ENCODE results near the gene BSCL2.
"Not testable (repeated sequence)": the region's sequence is repeated elsewhere in the genome, so short reads cannot be mapped to it uniquely, and the experiment has no call there.

The BSCL2 gene

GRCh38 chr11:62707277-62707861, at the start of gene BSCL2, which contains the start of gene GNG3:
Gene BSCL2 (minus strand): TSS chr11:62707424. CDS start chr11:62707195, 229 bp downstream.
Gene GNG3 (plus strand): TSS chr11:62707676. CDS start chr11:62708296, 620 bp downstream.
- DNase-seq, result no peak

DNA sequence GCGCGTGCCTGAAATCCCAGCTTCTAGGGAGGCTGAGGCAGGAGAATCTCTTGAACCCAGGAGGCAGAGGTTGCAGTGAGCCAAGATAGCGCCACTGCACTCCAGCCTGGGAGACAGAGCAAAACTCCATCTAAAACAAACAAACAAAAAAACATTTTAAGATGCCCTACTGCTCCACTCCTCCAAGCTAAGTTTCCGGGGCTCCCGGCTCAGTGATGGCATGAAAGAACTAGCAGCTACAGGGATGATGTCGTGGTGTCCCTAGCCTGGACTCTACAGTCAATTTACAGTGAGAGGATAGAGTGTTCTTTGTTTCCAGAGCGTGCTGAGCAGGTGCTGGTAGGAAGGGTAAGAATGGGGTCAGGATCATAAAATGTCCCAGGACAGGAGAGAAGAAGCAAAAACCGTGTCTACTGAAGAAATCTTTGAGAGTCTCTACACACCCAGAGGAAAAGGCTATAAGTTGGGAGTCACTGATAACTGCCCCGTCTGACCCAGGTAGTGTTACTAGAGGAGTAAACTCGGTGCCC, 47.9 kb upstream of the BSCL2 start:
- DNase-seq, result no peak

DNA sequence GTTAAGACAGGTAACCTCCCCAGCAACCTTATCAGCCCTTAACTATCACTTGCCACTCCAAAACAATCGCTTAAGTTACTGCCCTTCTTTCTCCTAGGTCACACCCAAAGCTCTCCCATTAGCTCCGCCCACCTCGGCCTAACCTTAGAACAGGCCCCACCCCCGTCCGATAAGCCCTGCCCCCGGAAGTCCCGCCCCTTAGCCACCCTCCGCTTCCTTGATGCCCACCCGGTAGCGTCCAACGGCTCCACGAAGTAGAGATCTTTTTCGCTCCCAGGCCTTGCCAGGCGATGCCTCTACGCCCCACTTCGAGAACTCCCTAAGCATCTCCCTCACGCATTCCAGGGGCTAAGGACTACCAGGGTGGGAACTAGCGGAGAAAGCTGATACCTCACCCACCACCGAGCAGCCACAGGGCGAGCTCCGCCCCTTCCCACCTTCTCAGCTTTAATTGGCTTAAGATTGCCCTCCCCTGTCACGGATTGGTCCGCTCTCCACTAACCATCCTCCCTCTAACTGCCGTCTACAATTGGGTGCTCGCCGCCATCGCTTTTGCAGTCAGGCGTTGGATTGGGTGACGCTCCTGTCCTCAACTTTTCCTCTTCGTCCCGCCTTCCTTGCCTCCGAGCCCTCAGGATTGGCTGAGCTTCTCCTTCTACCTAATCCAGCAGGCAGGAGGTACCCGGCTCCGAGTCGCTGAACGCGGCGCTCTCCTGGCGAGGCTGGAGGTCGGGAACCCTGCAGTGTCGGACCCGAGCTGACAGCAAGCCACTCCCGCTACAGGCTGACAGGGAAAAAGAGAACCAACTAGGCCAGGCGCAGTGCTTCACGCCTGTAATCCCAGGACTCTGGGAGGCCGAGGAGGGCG, 46.7 kb upstream of the BSCL2 start, which contains the start of gene ZBTB3:
TSS of gene ZBTB3 (minus strand) at position 425 of the 868 bp plus-strand sequence. CDS start 496 bp downstream, outside the sequence.
- DNase-seq, result peak; percentile 94

- DNase-seq, result no peak
These were observed 45.9 kb upstream of the BSCL2 start for GRCh38 chr11:62752994-62753735.

DNA sequence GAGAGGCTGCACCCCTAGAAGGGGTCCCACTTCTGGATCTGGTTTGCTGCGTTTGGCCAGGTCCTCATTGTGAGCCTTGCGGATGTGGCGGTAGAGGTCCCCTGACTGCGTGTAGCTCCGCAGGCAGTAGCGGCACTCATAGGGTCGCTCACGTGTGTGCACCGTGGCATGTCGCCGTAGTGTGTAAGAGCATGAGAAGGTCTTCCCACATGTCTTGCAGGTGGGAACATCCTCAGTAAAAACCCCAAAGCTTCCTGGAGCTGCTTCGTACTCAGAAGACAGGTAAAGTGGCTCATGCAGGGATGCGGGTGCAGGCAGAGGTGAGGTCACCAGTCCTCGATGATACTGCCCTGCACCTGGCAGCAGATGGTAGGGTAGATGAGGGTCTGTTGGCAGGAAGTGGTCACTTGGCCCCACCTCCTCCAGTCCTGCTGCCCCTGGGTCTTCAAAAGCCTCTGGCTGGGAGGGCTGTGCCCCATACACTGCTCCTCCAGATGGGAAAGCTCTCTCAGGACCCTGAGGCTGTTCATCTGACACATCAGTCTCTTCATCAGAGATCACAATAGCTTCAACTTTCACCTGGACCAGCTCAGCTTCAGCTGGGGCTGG, 45.1 kb upstream of the BSCL2 start:
- DNase-seq, result no peak

- not testable (repeated sequence) for DNase-seq
These were observed 42.7 kb upstream of the BSCL2 start for GRCh38 chr11:62749931-62750330.

- DNase-seq, result no peak
These were observed 40.4 kb upstream of the BSCL2 start for GRCh38 chr11:62747475-62748160.

GRCh38 chr11:62737196-62737595, 30.0 kb upstream of the BSCL2 start:
- DNase-seq, result no peak

DNA sequence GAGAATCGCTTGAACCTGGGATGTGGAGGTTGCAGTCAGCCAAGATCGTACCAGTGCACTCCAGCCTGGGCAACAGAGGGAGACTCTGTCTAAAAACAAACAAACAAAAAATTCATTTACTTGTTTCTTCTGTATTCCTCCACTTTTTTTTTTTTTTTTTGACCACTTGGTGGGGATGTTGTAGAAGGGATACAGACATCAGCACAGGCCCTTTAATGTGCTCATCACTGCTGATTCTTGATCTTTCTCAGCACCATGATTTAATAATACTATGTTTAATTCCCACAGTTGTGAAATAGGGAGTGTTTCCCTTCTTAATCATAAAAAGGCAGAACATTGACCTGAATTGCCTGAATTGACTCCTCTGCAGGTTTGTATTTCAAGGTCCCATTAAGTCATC, 25.6 kb upstream of the BSCL2 start:
- DNase-seq, result no peak

- not testable (repeated sequence) for DNase-seq
These were observed 22.9 kb upstream of the BSCL2 start for GRCh38 chr11:62730076-62730475.

GRCh38 chr11:62728171-62728988, 21.2 kb upstream of the BSCL2 start, which contains the start of gene TTC9C:
Gene TTC9C (plus strand): TSS chr11:62728486. CDS start chr11:62728849, 363 bp downstream.
- DNase-seq, result peak; percentile 48

GRCh38 chr11:62727872-62728170, 20.6 kb upstream of the BSCL2 start:
- DNase-seq, result peak; percentile 80

DNA sequence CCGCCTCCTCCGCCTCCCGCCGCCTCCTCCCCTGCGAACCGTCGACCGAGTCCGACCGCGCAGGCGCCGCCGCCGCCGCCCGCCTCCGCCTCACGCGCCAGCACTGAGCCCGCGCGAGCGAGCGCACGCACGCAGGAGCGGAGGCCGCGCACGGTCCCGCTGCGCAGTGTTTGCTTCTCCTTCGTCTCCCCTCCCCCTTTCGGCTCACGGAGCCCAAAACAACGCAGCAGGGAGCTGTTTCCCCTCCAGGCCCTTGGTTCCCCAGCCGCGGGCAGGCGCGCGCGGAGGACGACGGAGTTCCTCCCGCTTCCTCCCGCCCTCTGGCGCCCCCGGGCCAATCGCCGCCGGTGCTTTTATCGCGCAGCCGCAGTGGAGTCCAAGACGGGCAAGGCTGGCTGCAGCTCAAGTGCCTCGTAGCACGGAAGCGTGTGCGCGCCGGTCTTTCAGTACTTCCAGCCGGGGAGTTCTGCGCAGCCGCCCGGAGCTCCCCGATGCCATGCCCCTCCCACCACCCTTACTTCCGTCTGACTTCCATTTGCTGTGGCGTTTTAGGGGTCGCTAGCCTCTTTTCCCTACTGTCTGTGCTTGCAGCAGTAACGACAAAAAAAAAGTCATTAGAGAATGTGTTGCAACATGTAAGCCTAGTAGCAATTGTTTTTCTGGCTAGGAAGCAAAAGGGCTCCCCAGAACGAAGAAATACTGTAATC, 20.1 kb upstream of the BSCL2 start, which contains the start of gene HNRNPUL2:
TSS of gene HNRNPUL2 (minus strand) at position 293 of the 707 bp plus-strand sequence. CDS start 301 bp downstream, outside the sequence.
- peak; percentile 96 for DNase-seq

DNA sequence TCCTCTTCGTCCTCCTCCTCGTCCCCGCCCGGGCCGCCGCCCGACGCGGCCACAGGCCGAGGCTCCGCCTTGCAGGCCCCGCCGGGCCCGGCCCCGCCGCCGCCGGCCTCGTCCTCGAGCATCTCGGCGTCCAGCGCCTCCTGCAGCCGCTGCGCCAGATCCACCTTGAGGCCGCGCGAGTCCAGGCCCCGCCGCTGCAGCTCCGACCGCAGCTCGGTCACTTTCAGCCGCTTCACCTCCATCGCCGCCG, 19.6 kb upstream of the BSCL2 start:
- no peak for DNase-seq

DNA sequence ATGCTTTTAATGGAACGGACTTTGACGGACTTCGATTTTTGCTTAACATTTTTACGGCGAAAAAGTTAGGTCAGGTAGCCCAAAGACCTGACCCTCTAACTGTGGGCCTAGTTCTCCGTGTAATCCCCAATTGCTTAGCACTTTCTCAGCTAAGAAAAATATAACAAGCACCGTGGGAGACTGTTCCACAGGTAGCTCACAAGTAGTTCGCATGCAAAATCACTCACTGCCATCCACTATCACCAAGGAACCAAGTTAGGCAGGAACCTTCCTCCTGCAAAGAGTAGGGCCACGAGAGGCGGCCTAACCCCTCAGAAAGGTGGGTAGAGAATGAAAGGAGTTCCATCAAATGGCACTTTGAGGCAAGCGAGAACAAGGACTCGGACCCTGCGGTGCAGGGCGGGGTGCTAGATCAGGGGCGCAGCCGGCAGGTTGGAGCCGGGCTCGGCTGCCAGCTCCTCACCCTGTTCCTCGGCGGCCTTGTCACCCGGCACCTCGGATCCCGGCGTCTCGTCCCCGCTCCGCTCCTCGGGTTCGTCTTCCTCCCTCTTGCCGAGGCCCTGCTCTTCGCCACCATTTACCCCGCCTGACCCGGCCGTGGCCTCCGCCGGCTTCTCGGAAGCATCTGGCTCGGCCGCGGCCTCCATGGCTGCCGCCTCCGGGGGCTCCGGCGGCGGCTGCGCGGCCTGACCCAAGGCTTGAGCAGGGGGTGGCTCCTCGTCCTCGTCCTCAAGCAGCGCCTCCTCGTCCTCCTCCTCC, 19.1 kb upstream of the BSCL2 start:
- no peak for DNase-seq

- no peak for DNase-seq
These were observed 18.4 kb upstream of the BSCL2 start for GRCh38 chr11:62725646-62726045.

- DNase-seq, result no peak
These were observed 16.9 kb upstream of the BSCL2 start for GRCh38 chr11:62724171-62724570.

DNA sequence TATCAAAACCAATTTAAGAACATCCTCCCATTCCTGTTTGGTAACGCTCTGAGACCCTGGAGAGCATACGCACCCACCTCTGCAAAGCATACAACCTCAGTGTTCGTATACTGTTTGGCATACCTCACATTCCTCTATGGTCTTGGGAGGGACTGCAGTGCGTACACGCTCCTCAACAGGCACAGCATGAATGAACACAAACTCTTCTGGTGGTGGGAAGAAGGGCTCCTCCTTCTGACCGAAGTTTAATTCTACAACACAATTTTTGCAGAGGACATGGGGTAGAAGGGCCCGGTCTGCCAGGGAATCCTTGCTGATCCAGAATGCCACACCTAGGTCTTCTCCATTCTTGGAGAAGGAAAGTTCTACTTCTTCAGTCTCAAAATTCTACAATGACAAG, 14.8 kb upstream of the BSCL2 start:
- DNase-seq, result no peak

DNA sequence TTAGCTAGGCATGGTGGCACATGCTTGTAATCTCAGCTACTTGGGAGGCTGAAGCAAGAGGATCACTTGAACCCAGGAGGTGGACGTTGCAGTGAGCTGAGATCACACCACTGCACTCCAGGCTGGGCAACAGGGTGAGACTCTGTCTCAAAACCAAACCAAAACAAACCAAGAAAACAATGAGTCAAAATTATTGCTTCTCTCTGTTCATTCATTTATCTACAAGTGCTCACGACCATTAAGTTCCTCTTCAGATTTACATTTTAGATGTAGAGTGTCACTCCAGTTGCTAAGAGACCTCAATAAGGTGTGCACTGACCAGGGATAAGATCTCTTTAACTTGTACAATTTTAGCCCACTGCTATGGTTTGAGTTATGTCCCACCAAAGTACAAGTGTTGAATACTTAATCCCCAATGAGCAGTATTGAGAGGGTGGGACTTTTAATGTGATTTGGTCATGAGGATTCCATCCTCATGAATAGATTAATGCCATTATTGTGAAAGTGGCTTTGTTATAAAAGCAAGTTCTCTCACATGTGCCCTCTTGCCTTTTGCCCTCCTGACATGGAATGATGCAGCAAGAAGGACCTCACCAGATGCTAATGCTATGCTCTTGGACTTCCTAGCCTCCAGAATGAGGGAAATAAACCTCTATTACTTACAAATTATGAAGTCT, 12.2 kb upstream of the BSCL2 start:
- no peak for DNase-seq
